ENCODE data around the gene NKAIN2. TPM values are rescaled to one million over a fixed set of nuclear protein-coding genes. Genes with fewer than 3 reads are reported as not detected.

The NKAIN2 gene
- total RNA-seq, 2 donors from 2014 or later = 0.29 TPM; not detected in 1

GRCh38 chr6:124688369-124688768 is 884.7 kb downstream of the NKAIN2 start:
- no peak overlapping the region for H3K4me3 Mint-ChIP-seq
- no peaks in the 10 kb centered on the region for H3K4me1 ChIP-seq (ENCODE audit: control insufficient read depth, insufficient read depth, low read length)
- no peak overlapping the region for H3K27ac Mint-ChIP-seq
- H3K27ac ChIP-seq (ENCODE audit: low read depth, low read length) = no peak overlapping the region
- no peak for TF ChIP-seq CTCF (conservative IDR thresholded peaks at IDR 0.05)
- no peaks in the 10 kb centered on the region for H3K36me3 Mint-ChIP-seq (ENCODE audit: low read depth)
- H3K9me3 ChIP-seq (ENCODE audit: control insufficient read depth, low read length) = no peaks in the 10 kb centered on the region
- H3K9me3 Mint-ChIP-seq = no peaks in the 10 kb centered on the region
- H3K27me3 ChIP-seq (ENCODE audit: control insufficient read depth, insufficient read depth, low read length, poor library complexity, severe bottlenecking) = no peaks in the 10 kb centered on the region
- no peaks in the 10 kb centered on the region for H3K27me3 Mint-ChIP-seq (ENCODE audit: insufficient read depth)
- no peaks in the 10 kb centered on the region for H3K36me3 ChIP-seq (ENCODE audit: control insufficient read depth, insufficient read depth, low read length)
- H3K4me3 ChIP-seq (ENCODE audit: low read length) = no peak overlapping the region
- H3K9ac ChIP-seq (ENCODE audit: extremely low read depth, low read length, poor library complexity, severe bottlenecking) = no peak overlapping the region
- DNase-seq = no peak
- peaks cover under 1% of the 10 kb centered on the region for H3K4me1 Mint-ChIP-seq

- Mint-ChIP-seq H3K4me3 (no peak overlapping the region), H3K27ac (no peak overlapping the region), H3K9me3 (no peaks in the 10 kb centered on the region), H3K36me3 (ENCODE audit: low read depth) (no peaks in the 10 kb centered on the region), H3K27me3 (ENCODE audit: insufficient read depth) (no peaks in the 10 kb centered on the region), H3K4me1 (peaks cover 2% of the 10 kb centered on the region)
- Histone ChIP-seq H3K9me3 (ENCODE audit: control insufficient read depth, low read length) (no peaks in the 10 kb centered on the region), H3K9ac (ENCODE audit: extremely low read depth, low read length, poor library complexity, severe bottlenecking) (no peak overlapping the region), H3K4me3 (ENCODE audit: low read length) (no peak overlapping the region), H3K27me3 (ENCODE audit: control insufficient read depth, insufficient read depth, low read length, poor library complexity, severe bottlenecking) (no peaks in the 10 kb centered on the region), H3K4me1 (ENCODE audit: control insufficient read depth, insufficient read depth, low read length) (no peaks in the 10 kb centered on the region), H3K27ac (ENCODE audit: low read depth, low read length) (peak overlapping the region; percentile 66), H3K36me3 (ENCODE audit: control insufficient read depth, insufficient read depth, low read length) (no peaks in the 10 kb centered on the region)
- 88 to 94% methylated on average over 3 to 4 of the region's 4 CpGs for WGBS, 2 experiments (ENCODE audit: insufficient coverage in 1 of 2, insufficient read length in 1 of 2)
- TF ChIP-seq CTCF (conservative IDR thresholded peaks at IDR 0.05) = no peak
- DNase-seq = no peak
Observed at GRCh38 chr6:124694139-124694705, 890.6 kb downstream of the NKAIN2 start.

- H3K27ac ChIP-seq (ENCODE audit: low read depth, low read length) = no peak overlapping the region
- H3K27me3 Mint-ChIP-seq (ENCODE audit: insufficient read depth) = no peaks in the 10 kb centered on the region
- no peaks in the 10 kb centered on the region for H3K27me3 ChIP-seq (ENCODE audit: control insufficient read depth, insufficient read depth, low read length, poor library complexity, severe bottlenecking)
- H3K4me1 ChIP-seq (ENCODE audit: control insufficient read depth, insufficient read depth, low read length) = no peaks in the 10 kb centered on the region
- no peaks in the 10 kb centered on the region for H3K9me3 ChIP-seq (ENCODE audit: control insufficient read depth, low read length)
- H3K9me3 Mint-ChIP-seq = no peaks in the 10 kb centered on the region
- H3K4me1 Mint-ChIP-seq = no peaks in the 10 kb centered on the region
- H3K4me3 ChIP-seq (ENCODE audit: low read length) = no peak overlapping the region
- no peak overlapping the region for H3K9ac ChIP-seq (ENCODE audit: extremely low read depth, low read length, poor library complexity, severe bottlenecking)
- peak; percentile 58 for DNase-seq
- no peaks in the 10 kb centered on the region for H3K36me3 ChIP-seq (ENCODE audit: control insufficient read depth, insufficient read depth, low read length)
- peak; percentile 21 for TF ChIP-seq CTCF (conservative IDR thresholded peaks at IDR 0.05)
- no peak overlapping the region for H3K27ac Mint-ChIP-seq
- no peak overlapping the region for H3K4me3 Mint-ChIP-seq
- WGBS, 2 experiments (ENCODE audit: insufficient coverage in 1 of 2, insufficient read length in 1 of 2) = 94 to 96% methylated on average over 2 of the region's 2 CpGs
- H3K36me3 Mint-ChIP-seq (ENCODE audit: low read depth) = no peaks in the 10 kb centered on the region
Observed at GRCh38 chr6:124699038-124699437, 895.4 kb downstream of the NKAIN2 start.
